Vagina (tissue), 2 donors: ENCODE results near the gene DNAJA2.

ENCODE experiments used
- POLR2AphosphoS5 ChIP-seq, 2 donors: sonication (generic); formaldehyde crosslinking; IDR thresholded peaks; one replicate each; pipeline ENCODE4 v1.9.0; 2017; ENCODE audit warnings: antibody characterized with exemption in 2 of 2, mild to moderate bottlenecking in 2 of 2, low read depth in 1 of 2; ENCODE audit not compliant: insufficient read depth in 1 of 2
- TF ChIP-seq, protein P1 (sequence below), 3 experiments: fragments of 450-650 bp in 2 of 3; fragments of 200-600 bp in 1 of 3; sonication (generic) in 1 of 3; IDR thresholded peaks; one replicate each; pipeline ENCODE4 v1.5.1; 2017 to 2019; ENCODE audit warnings: antibody characterized with exemption in 3 of 3, mild to moderate bottlenecking in 2 of 3, moderate library complexity in 2 of 3

DNA sequence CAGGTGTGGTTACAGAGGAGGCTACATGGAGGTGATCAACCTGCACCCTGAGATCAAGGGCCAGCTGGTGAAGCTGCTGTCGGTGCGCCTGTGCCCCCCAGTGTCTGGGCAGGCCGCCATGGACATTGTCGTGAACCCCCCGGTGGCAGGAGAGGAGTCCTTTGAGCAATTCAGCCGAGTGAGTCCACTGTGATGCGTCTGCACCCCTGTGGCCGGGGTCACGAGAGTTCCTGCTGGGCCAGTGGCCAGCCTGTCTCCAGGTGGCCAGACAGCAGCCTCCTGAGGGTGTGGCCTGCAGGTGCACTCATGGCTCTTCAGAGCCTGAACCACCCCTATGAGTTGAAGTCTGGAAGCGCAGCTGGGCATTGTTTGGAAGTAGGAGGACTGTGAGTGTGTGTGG, 51.2 kb downstream of the DNAJA2 start:
- TF ChIP-seq, protein P1, sequence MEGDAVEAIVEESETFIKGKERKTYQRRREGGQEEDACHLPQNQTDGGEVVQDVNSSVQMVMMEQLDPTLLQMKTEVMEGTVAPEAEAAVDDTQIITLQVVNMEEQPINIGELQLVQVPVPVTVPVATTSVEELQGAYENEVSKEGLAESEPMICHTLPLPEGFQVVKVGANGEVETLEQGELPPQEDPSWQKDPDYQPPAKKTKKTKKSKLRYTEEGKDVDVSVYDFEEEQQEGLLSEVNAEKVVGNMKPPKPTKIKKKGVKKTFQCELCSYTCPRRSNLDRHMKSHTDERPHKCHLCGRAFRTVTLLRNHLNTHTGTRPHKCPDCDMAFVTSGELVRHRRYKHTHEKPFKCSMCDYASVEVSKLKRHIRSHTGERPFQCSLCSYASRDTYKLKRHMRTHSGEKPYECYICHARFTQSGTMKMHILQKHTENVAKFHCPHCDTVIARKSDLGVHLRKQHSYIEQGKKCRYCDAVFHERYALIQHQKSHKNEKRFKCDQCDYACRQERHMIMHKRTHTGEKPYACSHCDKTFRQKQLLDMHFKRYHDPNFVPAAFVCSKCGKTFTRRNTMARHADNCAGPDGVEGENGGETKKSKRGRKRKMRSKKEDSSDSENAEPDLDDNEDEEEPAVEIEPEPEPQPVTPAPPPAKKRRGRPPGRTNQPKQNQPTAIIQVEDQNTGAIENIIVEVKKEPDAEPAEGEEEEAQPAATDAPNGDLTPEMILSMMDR (IDR thresholded peaks at IDR 0.05): no peak
- TF ChIP-seq POLR2AphosphoS5 (IDR thresholded peaks at IDR 0.05; ENCODE audit: insufficient read depth in 1 of 2, low read depth in 1 of 2): no peak
